B cell (primary cell): ENCODE results near the gene KCNQ5.

Source experiments
- EZH2 ChIP-seq: IDR thresholded peaks from 2 replicates; pipeline ENCODE4 v1.6.1; 2012; ENCODE audit warnings: borderline replicate concordance, low read depth, mild to moderate bottlenecking, moderate library complexity, low read length; ENCODE audit not compliant: insufficient read depth, poor library complexity, severe bottlenecking
- TF ChIP-seq, protein P1 (sequence below): fragments of 200-600 bp; IDR thresholded peaks from one replicate; pipeline ENCODE4 v1.8.0; 2022; ENCODE audit warnings: antibody characterized with exemption, mild to moderate bottlenecking

DNA sequence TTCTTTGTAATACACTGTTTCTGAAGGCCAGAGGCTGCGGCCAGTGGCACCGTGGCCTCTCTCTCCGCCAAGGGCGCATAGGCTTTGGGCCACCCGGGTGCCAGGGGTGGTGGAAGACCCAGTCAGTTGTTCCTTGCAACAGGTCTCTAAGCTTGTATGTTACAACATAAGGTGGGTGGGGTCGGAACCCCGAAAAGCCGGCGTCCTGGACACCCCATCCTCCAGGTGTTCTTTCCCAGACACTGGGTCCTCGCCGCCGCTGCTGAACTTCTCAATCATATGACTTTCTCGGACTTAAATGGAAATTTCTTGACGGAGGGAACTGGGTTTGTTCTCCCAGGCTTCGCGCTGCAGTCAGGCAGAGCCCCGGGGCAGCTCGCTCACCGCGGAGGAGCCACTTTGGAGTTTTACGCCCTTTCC lies 983 bp upstream of the KCNQ5 start:
- TF ChIP-seq, protein P1, sequence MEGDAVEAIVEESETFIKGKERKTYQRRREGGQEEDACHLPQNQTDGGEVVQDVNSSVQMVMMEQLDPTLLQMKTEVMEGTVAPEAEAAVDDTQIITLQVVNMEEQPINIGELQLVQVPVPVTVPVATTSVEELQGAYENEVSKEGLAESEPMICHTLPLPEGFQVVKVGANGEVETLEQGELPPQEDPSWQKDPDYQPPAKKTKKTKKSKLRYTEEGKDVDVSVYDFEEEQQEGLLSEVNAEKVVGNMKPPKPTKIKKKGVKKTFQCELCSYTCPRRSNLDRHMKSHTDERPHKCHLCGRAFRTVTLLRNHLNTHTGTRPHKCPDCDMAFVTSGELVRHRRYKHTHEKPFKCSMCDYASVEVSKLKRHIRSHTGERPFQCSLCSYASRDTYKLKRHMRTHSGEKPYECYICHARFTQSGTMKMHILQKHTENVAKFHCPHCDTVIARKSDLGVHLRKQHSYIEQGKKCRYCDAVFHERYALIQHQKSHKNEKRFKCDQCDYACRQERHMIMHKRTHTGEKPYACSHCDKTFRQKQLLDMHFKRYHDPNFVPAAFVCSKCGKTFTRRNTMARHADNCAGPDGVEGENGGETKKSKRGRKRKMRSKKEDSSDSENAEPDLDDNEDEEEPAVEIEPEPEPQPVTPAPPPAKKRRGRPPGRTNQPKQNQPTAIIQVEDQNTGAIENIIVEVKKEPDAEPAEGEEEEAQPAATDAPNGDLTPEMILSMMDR: no peak
- TF ChIP-seq EZH2: no peak
